ENCODE measurements around the gene TNS3.

Gene TNS3

GRCh38 chr7:47358357-47358756 lies 223.6 kb downstream of the TNS3 start:
- no peak for DNase-seq

GRCh38 chr7:47357863-47358262 lies 224.0 kb downstream of the TNS3 start:
- DNase-seq, result no peak

GRCh38 chr7:47357361-47357760 lies 224.6 kb downstream of the TNS3 start:
- DNase-seq, result no peak

- DNase-seq, result no peak
These were observed 225.7 kb downstream of the TNS3 start for GRCh38 chr7:47356261-47356660.

- no peak for DNase-seq
These were observed 226.2 kb downstream of the TNS3 start for GRCh38 chr7:47355684-47356083.

GRCh38 chr7:47354831-47355541 lies 226.9 kb downstream of the TNS3 start:
- DNase-seq, result no peak

GRCh38 chr7:47354071-47354470 lies 227.8 kb downstream of the TNS3 start:
- no peak for DNase-seq

GRCh38 chr7:47352394-47352968 lies 229.4 kb downstream of the TNS3 start:
- DNase-seq, result no peak

GRCh38 chr7:47351233-47352154 lies 230.4 kb downstream of the TNS3 start:
- DNase-seq, result no peak

GRCh38 chr7:47350425-47350824 lies 231.5 kb downstream of the TNS3 start:
- DNase-seq, result no peak

- no peak for DNase-seq
These were observed 232.5 kb downstream of the TNS3 start for GRCh38 chr7:47349401-47349800.

- DNase-seq, result no peak
These were observed 234.0 kb downstream of the TNS3 start for GRCh38 chr7:47347816-47348385.

GRCh38 chr7:47347346-47347745 lies 234.6 kb downstream of the TNS3 start:
- no peak for DNase-seq

GRCh38 chr7:47346377-47346914 lies 235.5 kb downstream of the TNS3 start:
- no peak for DNase-seq

GRCh38 chr7:47345857-47346298 lies 236.0 kb downstream of the TNS3 start:
- DNase-seq, result no peak

GRCh38 chr7:47344171-47344955 lies 237.5 kb downstream of the TNS3 start:
- DNase-seq, result no peak

GRCh38 chr7:47343061-47343455 lies 238.9 kb downstream of the TNS3 start:
- DNase-seq, result no peak

- DNase-seq, result no peak
These were observed 239.4 kb downstream of the TNS3 start for GRCh38 chr7:47342296-47343060.

- no peak for DNase-seq
These were observed 241.4 kb downstream of the TNS3 start for GRCh38 chr7:47340517-47340916.

GRCh38 chr7:47338026-47338425 lies 243.9 kb downstream of the TNS3 start:
- DNase-seq, result no peak

GRCh38 chr7:47337531-47337930 lies 244.4 kb downstream of the TNS3 start:
- DNase-seq, result no peak

Data from activated gamma-delta T cell (primary cell).